GM19324 (cell line): ENCODE data around the gene ZNF234.
A peak's percentile ranks its signal among the peaks of the same experiment; 100 is the strongest.
"Not testable (repeated sequence)": the region's sequence is repeated elsewhere in the genome, so short reads cannot be mapped to it uniquely, and the experiment has no call there.

Experiments used
- ATAC-seq: cut with Tn5 transposase; IDR thresholded peaks from one replicate; pipeline ENCODE4 v1.9.1; 2021; ENCODE audit warnings: mild to moderate bottlenecking, moderate library complexity; ENCODE audit not compliant: unreplicated experiment, low FRiP score

Gene ZNF234

DNA sequence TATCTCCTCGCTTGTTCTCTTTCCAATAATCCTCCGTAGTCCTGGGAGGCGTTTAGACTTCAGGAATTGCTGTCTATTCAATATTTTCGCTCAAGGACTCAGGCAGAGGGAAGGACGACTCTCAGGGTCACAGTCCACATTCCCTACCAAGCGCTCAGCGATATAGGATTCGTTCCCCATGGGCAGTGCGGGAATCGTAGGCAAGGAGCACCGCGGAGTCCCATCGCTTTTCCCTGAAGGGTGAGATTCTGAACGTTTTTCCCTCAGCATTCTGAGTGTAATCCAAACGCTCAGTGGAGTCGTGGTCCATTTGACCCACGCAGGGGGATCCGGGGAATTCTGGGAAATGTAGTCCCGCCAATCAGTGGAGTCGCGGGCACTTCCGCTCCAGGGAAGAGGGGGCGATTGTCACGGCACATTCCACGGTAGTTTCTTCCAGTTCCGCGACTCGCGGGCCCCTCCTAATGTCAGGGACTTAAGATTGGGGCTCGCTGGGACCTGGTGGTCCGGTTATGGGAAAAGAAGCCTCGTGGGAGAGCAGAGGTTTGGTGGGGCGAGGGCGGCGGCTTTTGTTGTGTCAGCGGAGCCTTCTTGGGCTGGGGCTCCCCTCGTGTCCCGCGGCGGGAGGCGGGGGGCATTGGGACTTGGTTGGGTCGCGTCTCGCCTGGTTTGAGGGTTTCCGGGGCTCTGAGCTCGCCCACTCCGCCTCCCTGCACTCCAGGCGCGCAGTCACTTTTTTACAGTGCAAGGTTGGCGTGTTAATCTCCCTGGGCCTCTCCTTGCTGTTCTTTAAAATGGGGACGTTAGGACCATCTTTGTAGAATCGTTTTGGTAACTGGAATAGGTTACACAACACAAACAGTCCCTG is at the start of gene ZNF234:
Gene ZNF234, plus strand, starts transcription at position 364 of the 868 bp plus-strand sequence. CDS start 3,079 bp downstream, outside the sequence.
- ATAC-seq = peak; percentile 84

- no peak for ATAC-seq
Observed at GRCh38 chr19:44092108-44092507, 49.2 kb upstream of the ZNF234 start.

DNA sequence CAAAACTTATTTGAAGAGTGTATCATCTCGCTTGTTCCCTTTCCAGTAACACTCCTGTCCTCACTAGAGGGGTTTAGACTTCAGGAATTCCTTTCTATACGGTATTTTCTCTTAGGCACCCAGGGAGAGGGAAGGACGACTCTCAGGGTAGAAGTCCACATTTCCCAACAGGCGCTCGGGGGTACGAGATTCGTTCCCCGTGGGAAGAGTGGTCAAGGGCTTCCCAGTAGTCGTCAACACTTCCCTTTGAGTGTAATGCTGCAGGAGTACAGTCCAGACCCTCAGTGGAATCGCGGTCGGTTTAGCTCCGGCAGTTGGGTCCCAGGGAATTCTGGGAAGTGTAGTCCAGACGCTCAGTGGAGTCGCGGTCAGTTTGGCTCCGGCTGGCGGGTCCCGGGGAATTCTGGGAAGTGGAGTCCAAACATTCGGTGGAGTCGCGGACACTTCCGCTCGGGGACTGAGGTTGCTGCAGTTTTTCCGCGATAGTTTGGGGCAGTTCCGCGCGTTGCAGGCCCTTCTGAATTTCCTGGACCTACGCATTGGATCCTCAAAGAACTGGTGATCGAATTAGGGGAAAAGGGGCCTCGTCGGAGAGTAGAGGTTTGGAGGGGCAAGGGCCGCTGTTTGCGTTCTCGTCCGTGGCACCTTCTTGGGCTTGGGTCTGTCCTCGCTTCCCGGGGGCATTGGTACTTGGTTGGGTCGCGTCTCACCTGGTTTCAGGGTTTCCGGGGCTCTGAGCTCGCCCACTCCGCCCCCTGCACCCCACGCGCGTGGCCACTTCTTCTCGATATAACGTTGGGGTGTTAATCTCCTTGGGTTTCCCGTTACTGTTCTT is 47.2 kb upstream of the ZNF234 start, which contains the start of gene ZNF224:
Gene ZNF224, plus strand, starts transcription at position 431 of the 835 bp plus-strand sequence. CDS start 3,513 bp downstream, outside the sequence.
- ATAC-seq = peak; percentile 92

DNA sequence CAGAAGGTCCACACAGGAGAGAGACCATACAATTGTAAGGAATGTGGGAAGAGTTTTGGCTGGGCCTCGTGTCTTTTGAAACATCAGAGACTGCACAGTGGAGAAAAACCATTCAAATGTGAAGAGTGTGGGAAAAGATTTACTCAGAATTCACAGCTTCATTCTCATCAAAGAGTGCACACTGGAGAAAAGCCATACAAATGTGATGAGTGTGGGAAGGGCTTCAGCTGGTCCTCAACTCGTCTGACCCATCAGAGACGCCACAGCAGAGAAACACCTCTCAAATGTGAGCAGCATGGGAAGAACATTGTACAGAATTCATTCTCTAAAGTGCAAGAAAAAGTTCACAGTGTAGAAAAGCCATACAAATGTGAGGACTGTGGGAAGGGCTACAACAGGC is 33.6 kb upstream of the ZNF234 start:
- no peak for ATAC-seq

DNA sequence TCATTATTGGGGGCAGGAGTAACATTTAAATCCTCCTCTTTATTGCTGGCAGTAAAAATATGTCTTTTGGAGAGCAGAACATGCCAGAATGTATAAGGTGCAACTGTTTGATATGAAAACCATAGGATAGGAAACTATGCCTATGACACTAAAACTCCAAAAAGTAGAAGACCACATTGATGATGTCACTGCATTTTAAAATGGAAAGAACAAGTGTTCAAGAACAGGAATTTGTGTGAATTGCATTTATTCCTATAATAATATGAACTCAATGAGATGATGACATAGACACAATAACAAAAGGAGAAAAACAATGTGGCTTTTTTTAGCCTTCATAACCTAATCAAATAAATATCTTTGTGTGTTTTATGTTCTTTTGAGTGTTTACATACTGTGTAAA is 31.9 kb upstream of the ZNF234 start:
- ATAC-seq = no peak

DNA sequence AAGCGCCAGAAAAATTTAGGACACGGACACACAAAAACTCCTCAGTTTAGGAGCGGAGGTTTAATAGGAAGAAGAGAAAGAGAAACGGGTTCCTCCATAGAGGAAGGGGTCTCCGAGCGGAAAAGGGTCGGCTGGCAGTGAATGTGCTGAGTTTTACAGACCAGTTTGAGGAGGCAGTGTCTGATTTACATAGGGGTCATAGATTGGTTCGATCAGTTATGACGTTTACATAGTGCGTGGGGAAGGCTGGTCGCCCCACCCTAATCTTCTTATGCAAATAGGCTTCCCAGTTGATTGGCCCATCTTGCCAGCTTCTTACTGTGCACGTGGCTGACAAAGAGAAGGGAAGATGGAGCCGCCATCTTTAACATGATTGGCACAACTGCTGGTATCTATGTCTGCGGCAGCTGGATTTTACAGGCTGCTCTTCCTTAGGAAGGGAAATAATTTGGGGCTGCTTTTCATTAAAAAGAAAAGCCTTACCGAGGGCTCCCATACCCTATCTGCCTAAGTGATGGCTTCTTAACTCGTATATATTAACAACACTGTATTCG is 29.4 kb upstream of the ZNF234 start:
- no peak for ATAC-seq

DNA sequence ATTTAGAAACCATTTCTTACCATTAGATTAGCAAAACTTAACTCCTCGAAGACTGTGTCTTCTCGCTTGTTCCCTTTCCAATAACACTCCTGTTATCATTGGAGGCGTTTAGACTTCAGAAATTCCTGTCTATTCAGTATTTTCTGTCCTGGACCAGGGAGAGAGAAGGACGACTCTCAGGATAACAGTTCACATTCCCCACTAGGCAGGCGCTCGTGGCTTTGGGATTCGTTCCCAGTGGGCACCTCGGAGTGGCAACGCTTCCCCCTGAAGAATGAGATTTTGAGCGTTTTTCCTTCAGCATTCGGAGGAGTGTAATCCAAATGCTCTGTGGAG is 28.6 kb upstream of the ZNF234 start:
- ATAC-seq = no peak

DNA sequence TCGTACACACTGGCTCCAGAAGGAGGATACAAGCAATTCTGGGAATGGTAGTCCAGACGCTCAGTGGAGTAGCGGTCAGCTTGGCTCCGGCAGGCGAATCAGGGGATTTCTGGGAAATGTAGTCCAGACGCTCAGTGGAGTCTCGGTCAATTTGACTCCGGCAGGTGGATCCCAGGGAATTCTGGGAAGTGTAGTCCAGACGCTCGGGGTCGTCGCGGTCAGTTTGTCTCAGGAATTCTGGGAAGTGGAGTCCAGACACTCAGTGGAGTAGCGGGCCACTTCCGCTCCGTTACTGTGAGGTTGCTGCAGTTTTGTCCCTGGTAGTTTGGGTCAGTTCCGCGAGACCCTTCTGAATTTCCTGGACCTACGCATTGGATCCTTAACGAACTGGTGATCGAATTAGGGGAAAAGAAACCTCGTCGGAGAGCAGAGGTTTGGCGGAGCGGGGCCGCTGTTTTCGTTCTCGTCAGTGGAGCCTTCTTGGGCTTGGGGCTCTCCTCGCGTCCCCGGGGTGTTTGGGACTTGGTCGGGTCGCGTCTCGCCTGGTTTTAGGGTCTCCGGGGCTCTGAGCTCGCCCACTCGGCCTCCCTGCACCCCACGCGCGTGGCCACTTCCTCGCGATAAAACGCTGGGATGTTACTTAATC is 28.1 kb upstream of the ZNF234 start, which contains the start of gene ZNF225:
Gene ZNF225, plus strand, starts transcription at position 262 of the 646 bp plus-strand sequence. CDS start 2,429 bp downstream, outside the sequence.
- ATAC-seq = peak; percentile 96

GRCh38 chr19:44113784-44114390 is 27.5 kb upstream of the ZNF234 start:
- ATAC-seq = no peak

DNA sequence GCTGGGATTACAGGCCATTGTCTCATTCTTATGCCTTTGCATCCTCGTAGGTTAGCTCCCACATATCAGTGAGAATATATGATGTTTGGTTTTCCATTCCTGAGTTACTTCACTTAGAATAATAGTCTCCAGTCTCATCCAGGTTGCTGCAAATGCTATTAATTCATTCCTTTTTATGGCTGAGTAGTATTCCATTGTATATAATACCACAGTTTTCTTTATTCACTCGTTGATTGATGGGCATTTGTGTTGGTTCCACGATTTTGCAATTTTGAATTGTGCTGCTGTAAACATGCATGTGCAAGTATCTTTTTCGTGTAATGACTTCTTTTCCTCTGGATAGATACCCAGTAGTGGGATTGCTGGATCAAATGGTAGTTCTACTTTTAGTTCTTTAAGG is 20.2 kb upstream of the ZNF234 start:
- ATAC-seq = not testable (repeated sequence)

GRCh38 chr19:44131955-44132354 is 9.4 kb upstream of the ZNF234 start:
- ATAC-seq = no peak

- no peak for ATAC-seq
Observed at GRCh38 chr19:44142059-44142433, 692 bp downstream of the ZNF234 start.

- no peak for ATAC-seq
Observed at GRCh38 chr19:44149776-44150175, 8.4 kb downstream of the ZNF234 start.

DNA sequence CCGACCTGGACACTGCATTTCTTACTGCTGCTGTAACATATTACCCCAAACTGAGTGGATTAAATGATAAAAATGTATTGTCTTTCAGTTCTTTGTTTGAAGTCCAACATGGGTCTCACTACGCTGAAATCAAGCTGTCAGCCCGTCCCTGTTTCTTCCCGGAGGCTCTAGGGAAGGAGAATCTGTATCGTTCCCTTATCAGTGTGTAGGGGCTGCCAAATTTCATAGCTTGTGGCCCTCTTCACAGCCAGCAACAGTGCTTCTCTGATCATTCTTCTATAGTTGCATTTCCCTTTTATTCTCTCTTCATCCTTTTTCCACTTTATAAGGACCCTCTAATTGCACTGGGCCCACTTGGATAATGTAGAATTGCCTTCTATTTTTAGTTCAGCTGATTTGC is 10.1 kb downstream of the ZNF234 start:
- ATAC-seq = no peak

DNA sequence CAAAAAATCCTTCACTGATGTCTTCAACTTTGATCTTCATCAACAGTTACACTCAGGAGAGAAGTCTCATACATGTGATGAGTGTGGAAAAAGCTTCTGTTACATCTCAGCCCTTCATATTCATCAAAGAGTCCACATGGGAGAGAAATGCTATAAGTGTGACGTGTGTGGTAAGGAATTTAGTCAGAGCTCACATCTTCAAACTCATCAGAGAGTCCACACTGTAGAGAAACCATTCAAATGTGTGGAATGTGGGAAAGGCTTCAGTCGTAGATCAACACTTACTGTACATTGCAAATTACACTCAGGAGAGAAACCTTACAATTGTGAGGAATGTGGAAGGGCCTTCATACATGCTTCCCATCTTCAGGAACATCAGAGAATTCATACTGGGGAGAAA is 15.1 kb downstream of the ZNF234 start:
- ATAC-seq = no peak

DNA sequence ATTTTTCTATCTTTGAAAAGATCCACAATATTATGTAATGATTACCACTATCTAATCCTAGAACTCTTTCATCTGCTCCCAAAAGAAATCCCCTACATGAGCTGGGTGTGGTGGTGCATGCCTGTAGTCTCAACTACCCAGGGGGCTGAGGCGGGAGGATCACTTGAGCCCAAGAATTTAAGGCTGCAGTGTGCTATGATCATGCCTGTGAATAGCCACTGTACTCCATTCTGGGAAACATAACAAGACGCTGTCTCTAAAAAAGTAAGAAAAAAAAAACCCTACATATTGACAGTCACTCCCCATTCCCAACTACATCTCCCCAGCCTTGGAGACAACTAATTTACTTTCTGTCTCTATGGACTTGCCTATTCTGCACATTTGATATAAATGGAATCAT is 22.4 kb downstream of the ZNF234 start:
- ATAC-seq = no peak

DNA sequence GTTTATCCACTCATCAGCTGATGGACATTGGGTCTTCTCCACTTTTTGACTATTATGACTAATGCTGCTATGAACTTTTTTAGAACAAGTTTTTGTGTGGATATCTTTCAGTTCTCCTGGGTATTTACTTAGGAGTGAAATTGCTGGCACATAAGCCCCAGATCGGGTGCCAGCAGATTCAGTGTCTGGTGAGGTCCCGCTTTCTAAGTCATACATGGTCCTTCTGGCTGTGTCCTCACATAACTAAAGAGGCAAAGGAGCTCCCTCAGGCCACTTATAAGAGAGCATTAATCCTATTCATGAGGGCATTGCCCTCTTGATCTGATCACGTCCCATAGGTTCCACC is 22.9 kb downstream of the ZNF234 start:
- ATAC-seq = no peak

DNA sequence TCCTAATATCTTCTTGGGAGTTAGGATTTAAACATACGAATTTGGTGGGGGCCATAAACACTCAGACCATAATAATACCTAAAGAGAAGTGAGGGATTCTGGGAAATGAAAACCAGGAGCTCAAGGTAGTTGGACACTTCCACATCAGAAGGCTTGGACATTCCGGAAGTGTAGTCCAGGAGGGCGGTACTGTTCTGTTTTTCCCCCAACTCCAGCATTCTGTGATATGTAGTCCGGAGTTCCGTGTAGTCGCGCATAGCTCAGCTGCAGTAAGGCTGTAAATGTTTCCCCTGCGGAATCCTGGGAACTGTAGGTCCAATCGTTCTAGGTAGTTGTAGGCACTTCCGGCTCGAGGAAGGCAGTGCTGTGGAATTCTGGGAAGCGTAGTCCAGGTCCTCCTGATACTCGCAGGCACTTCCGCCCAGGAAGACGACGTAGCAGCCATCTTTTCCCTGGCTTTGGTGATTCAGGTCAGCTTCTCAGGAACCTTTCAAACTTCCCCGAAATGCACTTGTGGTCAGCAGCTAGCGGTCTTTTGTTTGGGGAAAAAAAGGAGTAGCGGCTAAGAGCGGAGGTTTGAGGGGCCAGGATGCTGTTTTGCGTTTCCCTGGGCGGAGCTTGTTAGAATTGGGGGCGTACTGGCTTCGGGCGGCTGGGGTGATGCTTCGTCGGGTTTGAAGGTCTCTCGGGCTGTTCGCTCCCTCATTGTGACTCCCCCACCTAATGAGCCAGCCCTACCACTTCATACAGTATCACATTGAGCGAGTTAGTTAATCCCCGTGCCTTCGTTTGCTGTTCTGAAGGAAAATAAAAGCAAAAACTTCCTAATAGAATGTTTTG is 23.5 kb downstream of the ZNF234 start, which contains the start of gene ZNF226:
Gene ZNF226, plus strand, starts transcription at position 428 of the 840 bp plus-strand sequence. CDS start 4,981 bp downstream, outside the sequence.
- peak; percentile 94 for ATAC-seq

GRCh38 chr19:44170660-44171059 is 29.3 kb downstream of the ZNF234 start:
- not testable (repeated sequence) for ATAC-seq
